ENCODE data around the gene PDZD2. TPM values are rescaled to one million over a fixed set of nuclear protein-coding genes. Genes with fewer than 3 reads are reported as not detected.

Gene PDZD2
- total and polyA plus RNA-seq, 5 donors, result 40.4 to 188 (median 109) TPM

GRCh38 chr5:31613651-31614050 is 25.3 kb upstream of the PDZD2 start:
- H3K4me3 ChIP-seq (ENCODE audit: low read length), result no peak overlapping the region
- H3K27ac ChIP-seq (ENCODE audit: low read length), result no peak overlapping the region
- WGBS, result 47% methylated on average over 1 of the region's 1 CpG
- intact Hi-C loops (cut with DNase I), result no loop called here
- H3K9me3 ChIP-seq (ENCODE audit: control insufficient read depth, low read length), result no peaks in the 10 kb centered on the region
- no peak for DNase-seq
- peaks cover 8% of the 10 kb centered on the region for H3K4me1 ChIP-seq (ENCODE audit: control insufficient read depth, insufficient read depth, low read length)
- no peak for ATAC-seq
- no peaks in the 10 kb centered on the region for H3K27me3 ChIP-seq (ENCODE audit: control insufficient read depth, insufficient read depth)

- WGBS, result 36% methylated on average over 11 of the region's 11 CpGs
- DNase-seq (peak in 1 of 3 donors; percentile 53), ATAC-seq (peak in 1 of 2 donors; percentile 62)
These were observed 24.5 kb upstream of the PDZD2 start for GRCh38 chr5:31614151-31615020.

GRCh38 chr5:31617867-31618266 is 21.1 kb upstream of the PDZD2 start:
- Histone ChIP-seq H3K27ac (ENCODE audit: low read length) (peak overlapping the region; percentile 98), H3K4me1 (ENCODE audit: control insufficient read depth, insufficient read depth, low read length) (peaks cover 8% of the 10 kb centered on the region), H3K4me3 (ENCODE audit: low read length) (no peak overlapping the region), H3K27me3 (ENCODE audit: control insufficient read depth, insufficient read depth) (no peaks in the 10 kb centered on the region), H3K9me3 (ENCODE audit: control insufficient read depth, low read length) (no peaks in the 10 kb centered on the region)
- peak; percentile 16 to 26 for ATAC-seq
- intact Hi-C loops (cut with DNase I), result no loop called here
- WGBS, result 82% methylated on average over 5 of the region's 5 CpGs
- no peak for DNase-seq

More at GRCh38 chr5:31614151-31615020, 24.5 kb upstream of the PDZD2 start:
- no peaks in the 10 kb centered on the region for H3K9me3 ChIP-seq (ENCODE audit: control insufficient read depth, low read length)
- intact Hi-C loops (cut with DNase I), result no loop called here
- peaks cover 8% of the 10 kb centered on the region for H3K4me1 ChIP-seq (ENCODE audit: control insufficient read depth, insufficient read depth, low read length)
- no peaks in the 10 kb centered on the region for H3K27me3 ChIP-seq (ENCODE audit: control insufficient read depth, insufficient read depth)
- H3K4me3 ChIP-seq (ENCODE audit: low read length), result no peak overlapping the region
- peak overlapping the region; percentile 24 for H3K27ac ChIP-seq (ENCODE audit: low read length)

- no peak for ATAC-seq
- intact Hi-C loops (cut with DNase I), result no loop called here
- Histone ChIP-seq H3K4me1 (ENCODE audit: control insufficient read depth, insufficient read depth, low read length) (no peaks in the 10 kb centered on the region), H3K9me3 (ENCODE audit: control insufficient read depth, low read length) (no peaks in the 10 kb centered on the region), H3K27me3 (ENCODE audit: control insufficient read depth, insufficient read depth) (no peaks in the 10 kb centered on the region), H3K4me3 (ENCODE audit: low read length) (no peak overlapping the region), H3K27ac (ENCODE audit: low read length) (peak overlapping the region; percentile 46)
- 81% methylated on average over 4 of the region's 4 CpGs for WGBS
- DNase-seq, result no peak
These were observed 18.9 kb upstream of the PDZD2 start for GRCh38 chr5:31620026-31620425.

- Histone ChIP-seq H3K9me3 (ENCODE audit: control insufficient read depth, low read length) (no peaks in the 10 kb centered on the region), H3K4me1 (ENCODE audit: control insufficient read depth, insufficient read depth, low read length) (no peaks in the 10 kb centered on the region), H3K27ac (ENCODE audit: low read length) (peak overlapping the region; percentile 65), H3K27me3 (ENCODE audit: control insufficient read depth, insufficient read depth) (no peaks in the 10 kb centered on the region), H3K4me3 (ENCODE audit: low read length) (no peak overlapping the region)
- ATAC-seq (peak; percentile 47 to 58), DNase-seq (no peak)
- intact Hi-C loops (cut with DNase I), result no loop called here
- 71% methylated on average over 4 of the region's 4 CpGs for WGBS
These were observed 15.7 kb upstream of the PDZD2 start for GRCh38 chr5:31623249-31623648.

- no peaks in the 10 kb centered on the region for H3K4me1 ChIP-seq (ENCODE audit: control insufficient read depth, insufficient read depth, low read length)
- H3K27ac ChIP-seq (ENCODE audit: low read length), result peak overlapping the region; percentile 12
- H3K27me3 ChIP-seq (ENCODE audit: control insufficient read depth, insufficient read depth), result no peaks in the 10 kb centered on the region
- intact Hi-C loops (cut with DNase I), result no loop called here
- no peak overlapping the region for H3K4me3 ChIP-seq (ENCODE audit: low read length)
- DNase-seq (no peak), ATAC-seq (no peak)
- H3K9me3 ChIP-seq (ENCODE audit: control insufficient read depth, low read length), result no peaks in the 10 kb centered on the region
- 53% methylated on average over 1 of the region's 1 CpG for WGBS
These were observed 13.5 kb upstream of the PDZD2 start for GRCh38 chr5:31625394-31625793.

GRCh38 chr5:31626156-31626555 is 12.8 kb upstream of the PDZD2 start:
- 34% methylated on average over 3 of the region's 3 CpGs for WGBS
- Histone ChIP-seq H3K27me3 (ENCODE audit: control insufficient read depth, insufficient read depth) (no peaks in the 10 kb centered on the region), H3K9me3 (ENCODE audit: control insufficient read depth, low read length) (no peaks in the 10 kb centered on the region), H3K4me3 (ENCODE audit: low read length) (no peak overlapping the region), H3K4me1 (ENCODE audit: control insufficient read depth, insufficient read depth, low read length) (no peaks in the 10 kb centered on the region), H3K27ac (ENCODE audit: low read length) (peak overlapping the region; percentile 79)
- DNase-seq (peak in 2 of 3 donors; percentile 44 to 56), ATAC-seq (peak; percentile 60 to 71)
- intact Hi-C loops (cut with DNase I), result no loop called here

GRCh38 chr5:31626604-31627234 is 12.2 kb upstream of the PDZD2 start:
- H3K27ac ChIP-seq (ENCODE audit: low read length), result peak overlapping the region; percentile 79
- intact Hi-C loops (cut with DNase I), result no loop called here
- H3K4me3 ChIP-seq (ENCODE audit: low read length), result no peak overlapping the region
- ATAC-seq, result no peak
- no peaks in the 10 kb centered on the region for H3K27me3 ChIP-seq (ENCODE audit: control insufficient read depth, insufficient read depth)
- DNase-seq, result no peak
- H3K4me1 ChIP-seq (ENCODE audit: control insufficient read depth, insufficient read depth, low read length), result no peaks in the 10 kb centered on the region
- no peaks in the 10 kb centered on the region for H3K9me3 ChIP-seq (ENCODE audit: control insufficient read depth, low read length)
- 80% methylated on average over 11 of the region's 11 CpGs for WGBS

- ATAC-seq, result peak; percentile 93 to 97
- no peaks in the 10 kb centered on the region for H3K9me3 ChIP-seq (ENCODE audit: control insufficient read depth, low read length)
- peak overlapping the region; percentile 80 for H3K27ac ChIP-seq (ENCODE audit: low read length)
- no peak overlapping the region for H3K4me3 ChIP-seq (ENCODE audit: low read length)
- no peaks in the 10 kb centered on the region for H3K4me1 ChIP-seq (ENCODE audit: control insufficient read depth, insufficient read depth, low read length)
- no peaks in the 10 kb centered on the region for H3K27me3 ChIP-seq (ENCODE audit: control insufficient read depth, insufficient read depth)
- DNase-seq, result peak; percentile 66 to 88 (median 84)
- WGBS, result 48% methylated on average over 7 of the region's 7 CpGs
- intact Hi-C loops (cut with DNase I), result no loop called here
These were observed 8.0 kb upstream of the PDZD2 start for GRCh38 chr5:31630931-31631330.

- Histone ChIP-seq H3K9me3 (ENCODE audit: control insufficient read depth, low read length) (no peaks in the 10 kb centered on the region), H3K4me3 (ENCODE audit: low read length) (no peak overlapping the region), H3K27me3 (ENCODE audit: control insufficient read depth, insufficient read depth) (no peaks in the 10 kb centered on the region), H3K27ac (ENCODE audit: low read length) (no peak overlapping the region), H3K4me1 (ENCODE audit: control insufficient read depth, insufficient read depth, low read length) (no peaks in the 10 kb centered on the region)
- intact Hi-C loops (cut with DNase I), result no loop called here
- DNase-seq (no peak), ATAC-seq (no peak)
- WGBS, result 91% methylated on average over 1 of the region's 1 CpG
These were observed 6.5 kb upstream of the PDZD2 start for GRCh38 chr5:31632460-31632859.

GRCh38 chr5:31635446-31635845 is 3.5 kb upstream of the PDZD2 start:
- DNase-seq (no peak), ATAC-seq (no peak)
- H3K4me3 ChIP-seq (ENCODE audit: low read length), result no peak overlapping the region
- WGBS, result 34% methylated on average over 1 of the region's 1 CpG
- H3K9me3 ChIP-seq (ENCODE audit: control insufficient read depth, low read length), result no peaks in the 10 kb centered on the region
- H3K27ac ChIP-seq (ENCODE audit: low read length), result no peak overlapping the region
- peaks cover 4% of the 10 kb centered on the region for H3K4me1 ChIP-seq (ENCODE audit: control insufficient read depth, insufficient read depth, low read length)
- intact Hi-C loops (cut with DNase I), result no loop called here
- H3K27me3 ChIP-seq (ENCODE audit: control insufficient read depth, insufficient read depth), result no peaks in the 10 kb centered on the region
